ENCODE results near the gene STAMBPL1.

- TF ChIP-seq POLR2A (IDR thresholded peaks at IDR 0.05; ENCODE audit: low read depth, low read length), result no peak
- no peak for TF ChIP-seq TAF1 (IDR thresholded peaks at IDR 0.05; ENCODE audit: low read depth, low read length)
- TF ChIP-seq POLR2AphosphoS5 (IDR thresholded peaks at IDR 0.05; ENCODE audit: low read depth, low read length), result no peak
- no peak for TF ChIP-seq PAX5 (IDR thresholded peaks at IDR 0.05; ENCODE audit: insufficient read depth, low read length, severe bottlenecking)
- no peak for TF ChIP-seq SPI1 (IDR thresholded peaks at IDR 0.05; ENCODE audit: low read depth, low read length)
- no peak for TF ChIP-seq POU2F2 (IDR thresholded peaks at IDR 0.05; ENCODE audit: low read depth, low read length)
These were observed 67.0 kb downstream of the STAMBPL1 start for GRCh38 chr10:88946965-88947590.

Measured in GM12891 (cell line).